ENCODE measurements around the gene CYTH4.
"Not testable (repeated sequence)": the region's sequence is repeated elsewhere in the genome, so short reads cannot be mapped to it uniquely, and the experiment has no call there.

The CYTH4 gene

GRCh38 chr22:37242395-37242918 is 39.9 kb upstream of the CYTH4 start:
- H3K27ac Mint-ChIP-seq = peak overlapping the region; percentile 93
- H3K36me3 Mint-ChIP-seq (ENCODE audit: low read depth) = peaks cover 60% of the 10 kb centered on the region
- H3K9me3 Mint-ChIP-seq = no peaks in the 10 kb centered on the region
- no peaks in the 10 kb centered on the region for H3K27me3 Mint-ChIP-seq (ENCODE audit: low read depth)
- peak; percentile 96 for DNase-seq (ENCODE audit: low spot score)
- H3K4me3 Mint-ChIP-seq = peak overlapping the region; percentile 99
- peaks cover 50% of the 10 kb centered on the region for H3K4me1 Mint-ChIP-seq (ENCODE audit: low read depth)

GRCh38 chr22:37243402-37244113 is 38.8 kb upstream of the CYTH4 start:
- Mint-ChIP-seq H3K27me3 (ENCODE audit: low read depth) (no peaks in the 10 kb centered on the region), H3K4me1 (ENCODE audit: low read depth) (peaks cover 40% of the 10 kb centered on the region), H3K36me3 (ENCODE audit: low read depth) (peaks cover 49% of the 10 kb centered on the region), H3K4me3 (peak overlapping the region; percentile 99), H3K9me3 (no peaks in the 10 kb centered on the region), H3K27ac (peak overlapping the region; percentile 93)
- DNase-seq (ENCODE audit: low spot score) = no peak

GRCh38 chr22:37244114-37244921 is 38.0 kb upstream of the CYTH4 start, which contains the start of gene RAC2:
Gene RAC2 (minus strand): TSS chr22:37244269. CDS start chr22:37244148, 121 bp downstream.
- Mint-ChIP-seq H3K4me3 (peak within 1 kb of the TSS; percentile 99), H3K27ac (peak within 1 kb of the TSS; percentile 93), H3K4me1 (ENCODE audit: low read depth) (peaks cover 32% of the 10 kb centered on the region), H3K27me3 (ENCODE audit: low read depth) (no peaks in the 10 kb centered on the region), H3K9me3 (no peaks in the 10 kb centered on the region), H3K36me3 (ENCODE audit: low read depth) (peaks cover 42% of the 10 kb centered on the region)
- DNase-seq (ENCODE audit: low spot score) = peak; percentile 81

- H3K27me3 Mint-ChIP-seq (ENCODE audit: low read depth) = no peaks in the 10 kb centered on the region
- peak overlapping the region; percentile 99 for H3K4me3 Mint-ChIP-seq
- H3K27ac Mint-ChIP-seq = peak overlapping the region; percentile 93
- H3K4me1 Mint-ChIP-seq (ENCODE audit: low read depth) = peaks cover 27% of the 10 kb centered on the region
- no peaks in the 10 kb centered on the region for H3K9me3 Mint-ChIP-seq
- DNase-seq (ENCODE audit: low spot score) = no peak
- H3K36me3 Mint-ChIP-seq (ENCODE audit: low read depth) = peaks cover 34% of the 10 kb centered on the region
Observed at GRCh38 chr22:37244922-37245722, 37.2 kb upstream of the CYTH4 start.

- Mint-ChIP-seq H3K9me3 (no peaks in the 10 kb centered on the region), H3K27me3 (ENCODE audit: low read depth) (no peaks in the 10 kb centered on the region), H3K4me1 (ENCODE audit: low read depth) (peaks cover 21% of the 10 kb centered on the region), H3K27ac (no peak overlapping the region), H3K4me3 (no peak overlapping the region), H3K36me3 (ENCODE audit: low read depth) (peaks cover 28% of the 10 kb centered on the region)
- DNase-seq (ENCODE audit: low spot score) = no peak
Observed at GRCh38 chr22:37245740-37246139, 36.6 kb upstream of the CYTH4 start.

- Mint-ChIP-seq H3K36me3 (ENCODE audit: low read depth) (peaks cover 4% of the 10 kb centered on the region), H3K4me1 (ENCODE audit: low read depth) (peaks cover 13% of the 10 kb centered on the region), H3K27me3 (ENCODE audit: low read depth) (no peaks in the 10 kb centered on the region), H3K27ac (no peak overlapping the region), H3K4me3 (no peak overlapping the region), H3K9me3 (no peaks in the 10 kb centered on the region)
- DNase-seq (ENCODE audit: low spot score) = no peak
Observed at GRCh38 chr22:37248251-37248650, 34.1 kb upstream of the CYTH4 start.

GRCh38 chr22:37249986-37250385 is 32.3 kb upstream of the CYTH4 start:
- H3K4me3 Mint-ChIP-seq = no peak overlapping the region
- peaks cover 12% of the 10 kb centered on the region for H3K4me1 Mint-ChIP-seq (ENCODE audit: low read depth)
- DNase-seq (ENCODE audit: low spot score) = no peak
- H3K27me3 Mint-ChIP-seq (ENCODE audit: low read depth) = no peaks in the 10 kb centered on the region
- H3K36me3 Mint-ChIP-seq (ENCODE audit: low read depth) = no peaks in the 10 kb centered on the region
- no peak overlapping the region for H3K27ac Mint-ChIP-seq
- H3K9me3 Mint-ChIP-seq = no peaks in the 10 kb centered on the region

- H3K27ac Mint-ChIP-seq = not testable (repeated sequence)
Observed at GRCh38 chr22:37251836-37252235, 30.5 kb upstream of the CYTH4 start.

GRCh38 chr22:37253126-37253660 is 29.1 kb upstream of the CYTH4 start:
- Mint-ChIP-seq H3K4me3 (no peak overlapping the region), H3K36me3 (ENCODE audit: low read depth) (no peaks in the 10 kb centered on the region), H3K4me1 (ENCODE audit: low read depth) (peaks cover 18% of the 10 kb centered on the region), H3K9me3 (no peaks in the 10 kb centered on the region), H3K27me3 (ENCODE audit: low read depth) (peaks cover 5% of the 10 kb centered on the region), H3K27ac (no peak overlapping the region)
- DNase-seq (ENCODE audit: low spot score) = no peak

More at GRCh38 chr22:37251836-37252235, 30.5 kb upstream of the CYTH4 start:
- not testable (repeated sequence) for H3K36me3 Mint-ChIP-seq (ENCODE audit: low read depth); H3K27me3 Mint-ChIP-seq (ENCODE audit: low read depth); H3K9me3 Mint-ChIP-seq; DNase-seq (ENCODE audit: low spot score); H3K4me3 Mint-ChIP-seq
- peaks cover 15% of the 10 kb centered on the region for H3K4me1 Mint-ChIP-seq (ENCODE audit: low read depth)

- no peaks in the 10 kb centered on the region for H3K36me3 Mint-ChIP-seq (ENCODE audit: low read depth)
- peaks cover 21% of the 10 kb centered on the region for H3K4me1 Mint-ChIP-seq (ENCODE audit: low read depth)
- DNase-seq (ENCODE audit: low spot score) = no peak
- H3K4me3 Mint-ChIP-seq = no peak overlapping the region
- no peak overlapping the region for H3K27ac Mint-ChIP-seq
- H3K27me3 Mint-ChIP-seq (ENCODE audit: low read depth) = peaks cover 5% of the 10 kb centered on the region
- no peaks in the 10 kb centered on the region for H3K9me3 Mint-ChIP-seq
Observed at GRCh38 chr22:37254209-37254866, 28.0 kb upstream of the CYTH4 start.

- H3K9me3 Mint-ChIP-seq = no peaks in the 10 kb centered on the region
- peaks cover 5% of the 10 kb centered on the region for H3K27me3 Mint-ChIP-seq (ENCODE audit: low read depth)
- no peaks in the 10 kb centered on the region for H3K36me3 Mint-ChIP-seq (ENCODE audit: low read depth)
- peaks cover 26% of the 10 kb centered on the region for H3K4me1 Mint-ChIP-seq (ENCODE audit: low read depth)
- no peak overlapping the region for H3K4me3 Mint-ChIP-seq
- H3K27ac Mint-ChIP-seq = no peak overlapping the region
- DNase-seq (ENCODE audit: low spot score) = no peak
Observed at GRCh38 chr22:37254867-37255233, 27.5 kb upstream of the CYTH4 start.

GRCh38 chr22:37255558-37256006 is 26.7 kb upstream of the CYTH4 start:
- DNase-seq (ENCODE audit: low spot score) = no peak
- Mint-ChIP-seq H3K4me1 (ENCODE audit: low read depth) (peaks cover 29% of the 10 kb centered on the region), H3K36me3 (ENCODE audit: low read depth) (no peaks in the 10 kb centered on the region), H3K9me3 (no peaks in the 10 kb centered on the region), H3K4me3 (no peak overlapping the region), H3K27me3 (ENCODE audit: low read depth) (peaks cover 5% of the 10 kb centered on the region), H3K27ac (peak overlapping the region; percentile 66)
